Loucy (cell line): ENCODE results near the gene SLC9A8.

Experiments
- CTCF ChIP-seq: fragments of 200-600 bp; sonication (generic); conservative IDR thresholded peaks from 2 replicates; pipeline ENCODE4 v1.5.1; 2014; ENCODE audit warnings: mild to moderate bottlenecking, antibody characterized with exemption, low read length
- EZH2phosphoT487 ChIP-seq: fragments of 200-600 bp; IDR thresholded peaks from 2 replicates; pipeline ENCODE4 v1.6.1; 2018; ENCODE audit warnings: antibody characterized with exemption, mild to moderate bottlenecking, moderate library complexity, borderline replicate concordance

GRCh38 chr20:49937027-49937929 is 124.7 kb downstream of the SLC9A8 start:
- TF ChIP-seq CTCF (no peak), EZH2phosphoT487 (no peak)
